ENCODE measurements around the gene HSF4. TPM values are rescaled to one million over a fixed set of nuclear protein-coding genes. Genes with fewer than 3 reads are reported as not detected.
"Not testable (repeated sequence)": the region's sequence is repeated elsewhere in the genome, so short reads cannot be mapped to it uniquely, and the experiment has no call there.

HSF4 gene
- total RNA-seq, 1 donor from 2014 or later, result 2.2 TPM

- H3K27me3 Mint-ChIP-seq, result no peaks in the 10 kb centered on the region
- peaks cover 8% of the 10 kb centered on the region for H3K36me3 Mint-ChIP-seq (ENCODE audit: insufficient read depth)
- DNase-seq (ENCODE audit: low spot score, unreplicated experiment), result no peak
- no peak overlapping the region for H3K4me3 Mint-ChIP-seq (ENCODE audit: low read depth)
- H3K4me1 Mint-ChIP-seq (ENCODE audit: low read depth), result peaks cover 2% of the 10 kb centered on the region
- no peaks in the 10 kb centered on the region for H3K9me3 Mint-ChIP-seq (ENCODE audit: low read depth)
- no peak overlapping the region for H3K27ac Mint-ChIP-seq
- no peak for TF ChIP-seq CTCF (IDR thresholded peaks at IDR 0.05; ENCODE audit: unreplicated experiment)
Observed at GRCh38 chr16:67120025-67120424, 44.5 kb upstream of the HSF4 start.

GRCh38 chr16:67122799-67123198, 41.7 kb upstream of the HSF4 start:
- H3K9me3 Mint-ChIP-seq (ENCODE audit: low read depth); H3K4me1 Mint-ChIP-seq (ENCODE audit: low read depth); H3K27ac Mint-ChIP-seq; H3K4me3 Mint-ChIP-seq (ENCODE audit: low read depth); H3K27me3 Mint-ChIP-seq; DNase-seq (ENCODE audit: low spot score, unreplicated experiment): not testable (repeated sequence)
- peaks cover 14% of the 10 kb centered on the region for H3K36me3 Mint-ChIP-seq (ENCODE audit: insufficient read depth)

- H3K4me1 Mint-ChIP-seq (ENCODE audit: low read depth), result no peaks in the 10 kb centered on the region
- TF ChIP-seq CTCF (IDR thresholded peaks at IDR 0.05; ENCODE audit: unreplicated experiment), result no peak
- no peak for DNase-seq (ENCODE audit: low spot score, unreplicated experiment)
- no peaks in the 10 kb centered on the region for H3K27me3 Mint-ChIP-seq
- no peaks in the 10 kb centered on the region for H3K9me3 Mint-ChIP-seq (ENCODE audit: low read depth)
- H3K36me3 Mint-ChIP-seq (ENCODE audit: insufficient read depth), result peaks cover 12% of the 10 kb centered on the region
- no peak overlapping the region for H3K27ac Mint-ChIP-seq
- H3K4me3 Mint-ChIP-seq (ENCODE audit: low read depth), result no peak overlapping the region
Observed at GRCh38 chr16:67128417-67128816, 36.1 kb upstream of the HSF4 start.

GRCh38 chr16:67128887-67129286, 35.7 kb upstream of the HSF4 start:
- Mint-ChIP-seq H3K9me3 (ENCODE audit: low read depth) (no peaks in the 10 kb centered on the region), H3K4me3 (ENCODE audit: low read depth) (no peak overlapping the region), H3K4me1 (ENCODE audit: low read depth) (no peaks in the 10 kb centered on the region), H3K36me3 (ENCODE audit: insufficient read depth) (peaks cover 10% of the 10 kb centered on the region), H3K27ac (no peak overlapping the region), H3K27me3 (no peaks in the 10 kb centered on the region)
- no peak for TF ChIP-seq CTCF (IDR thresholded peaks at IDR 0.05; ENCODE audit: unreplicated experiment)
- no peak for DNase-seq (ENCODE audit: low spot score, unreplicated experiment)

GRCh38 chr16:67129422-67129821, 35.1 kb upstream of the HSF4 start:
- DNase-seq (ENCODE audit: low spot score, unreplicated experiment), result no peak
- Mint-ChIP-seq H3K4me3 (ENCODE audit: low read depth) (no peak overlapping the region), H3K36me3 (ENCODE audit: insufficient read depth) (peaks cover 12% of the 10 kb centered on the region), H3K27me3 (no peaks in the 10 kb centered on the region), H3K4me1 (ENCODE audit: low read depth) (no peaks in the 10 kb centered on the region), H3K27ac (no peak overlapping the region), H3K9me3 (ENCODE audit: low read depth) (no peaks in the 10 kb centered on the region)
- no peak for TF ChIP-seq CTCF (IDR thresholded peaks at IDR 0.05; ENCODE audit: unreplicated experiment)

GRCh38 chr16:67137605-67138004, 26.9 kb upstream of the HSF4 start:
- peaks cover 17% of the 10 kb centered on the region for H3K36me3 Mint-ChIP-seq (ENCODE audit: insufficient read depth)
- no peak for TF ChIP-seq CTCF (IDR thresholded peaks at IDR 0.05; ENCODE audit: unreplicated experiment)
- H3K9me3 Mint-ChIP-seq (ENCODE audit: low read depth), result no peaks in the 10 kb centered on the region
- no peak overlapping the region for H3K27ac Mint-ChIP-seq
- no peak for DNase-seq (ENCODE audit: low spot score, unreplicated experiment)
- H3K27me3 Mint-ChIP-seq, result no peaks in the 10 kb centered on the region
- H3K4me3 Mint-ChIP-seq (ENCODE audit: low read depth), result no peak overlapping the region
- no peaks in the 10 kb centered on the region for H3K4me1 Mint-ChIP-seq (ENCODE audit: low read depth)
